K562 (cell line): ENCODE results near the gene GPC3. TPM values are rescaled to one million over a fixed set of nuclear protein-coding genes. Genes with fewer than 3 reads are reported as not detected.

Experiments
- ATAC-seq: fragments of 200-7000 bp; cut with Tn5 transposase; 3 replicates; pipeline ENCODE4 v1.9.1; 2020; ENCODE audit warnings: moderate library complexity
- BruUV-seq: library from RNA; stranded (reverse); fragments of 400-500 nt; replicated peaks from 2 replicates; lab custom pipeline; 2021; lab: Mats Ljungman, UMichigan
- CTCF ChIA-PET: fragments of 300-600 bp; formaldehyde crosslinking; extraction: SDS; loops from one replicate; lab custom pipeline; 2021; ENCODE audit warnings: low intra/inter-chr PET ratio; lab: Yijun Ruan, JAX
- POLR2A ChIA-PET: fragments of 300-600, 350-650 bp; sonication (Branson Sonifier 250); formaldehyde crosslinking; extraction: SDS; loops from one replicate; lab custom pipeline; 2021; ENCODE audit warnings: antibody characterized with exemption, inconsistent platforms; lab: Yijun Ruan, JAX
- DNase-seq, 4 experiments: peaks; one replicate each; pipeline versions ENCODE4 v3.0.0 to v3.0.0-alpha.2; 2011 to 2018; ENCODE audit warnings: low spot score in 3 of 4, mixed read lengths in 3 of 4; ENCODE audit errors: extremely low read depth in 1 of 4
- FAIRE-seq: peaks from 2 replicates; lab custom pipeline; 2011; peaks lifted over from hg19 to GRCh38; lab: Jason Lieb, UNC
- H2AFZ ChIP-seq: 2 replicates; pipeline ENCODE4 v1.6.0; 2011; ENCODE audit warnings: low read depth, low read length, control low read depth, inconsistent platforms
- H3K27ac ChIP-seq: fragments of 200-600 bp; 3 replicates; pipeline ENCODE4 v1.8.0; 2011; ENCODE audit warnings: low read depth, mild to moderate bottlenecking, control low read depth, inconsistent platforms, low read length, moderate library complexity, mixed read lengths; ENCODE audit errors: extremely low read depth
- H3K27me3 ChIP-seq, 2 experiments: fragments of 300-600 bp in 1 of 2; 2 replicates in 1 of 2; 3 replicates in 1 of 2; pipeline versions ENCODE4 v1.6.0 to v1.8.0; 2011; ENCODE audit warnings: inconsistent platforms in 2 of 2, low read length in 2 of 2, mild to moderate bottlenecking in 1 of 2, mixed read lengths in 1 of 2, moderate library complexity in 1 of 2; ENCODE audit not compliant: control insufficient read depth in 2 of 2, insufficient read depth in 2 of 2
- H3K36me3 ChIP-seq: fragments of 300-600 bp; 3 replicates; pipeline ENCODE4 v1.8.0; 2011; ENCODE audit warnings: mild to moderate bottlenecking, low read length, inconsistent platforms; ENCODE audit not compliant: control insufficient read depth, insufficient read depth
- H3K4me1 ChIP-seq, 2 experiments: fragments of 200-600 bp in 1 of 2; replicated peaks in 1 of 2; 2 replicates in 1 of 2; 3 replicates in 1 of 2; pipeline versions ENCODE4 v1.5.1 to v1.8.0; 2011; ENCODE audit warnings: inconsistent platforms in 2 of 2, low read length in 2 of 2, mild to moderate bottlenecking in 1 of 2, mixed read lengths in 1 of 2, moderate library complexity in 1 of 2; ENCODE audit not compliant: control insufficient read depth in 2 of 2, insufficient read depth in 2 of 2
- H3K4me2 ChIP-seq: 2 replicates; pipeline ENCODE4 v1.6.1; 2011; ENCODE audit warnings: low read length, control low read depth, inconsistent platforms, mixed read lengths; ENCODE audit not compliant: insufficient read depth
- H3K4me3 ChIP-seq: fragments of 200-600 bp; sonication (generic), shearing (Covaris generic); 2 replicates; pipeline ENCODE4 v1.5.1; 2016; ENCODE audit warnings: control low read depth, inconsistent platforms
- H3K79me2 ChIP-seq: fragments of 200-600 bp; 3 replicates; pipeline ENCODE4 v1.8.0; 2011; ENCODE audit warnings: low read length, inconsistent platforms; ENCODE audit not compliant: control insufficient read depth, insufficient read depth
- H3K9ac ChIP-seq, 2 experiments: 2 replicates each; pipeline versions ENCODE4 v1.6.0 to v1.6.1; 2011; ENCODE audit warnings: low read depth in 2 of 2, low read length in 2 of 2, control low read depth in 1 of 2, inconsistent platforms in 1 of 2, mild to moderate bottlenecking in 1 of 2, mixed read lengths in 1 of 2; ENCODE audit not compliant: insufficient read depth in 1 of 2
- H3K9me1 ChIP-seq: one replicate; pipeline ENCODE4 v1.6.0; 2011; ENCODE audit warnings: inconsistent platforms, mild to moderate bottlenecking, low read length, moderate library complexity; ENCODE audit not compliant: control insufficient read depth, insufficient read depth
- H3K9me3 ChIP-seq: replicated peaks from 2 replicates; pipeline ENCODE4 v1.5.1; 2011; ENCODE audit warnings: low read depth, low read length, inconsistent platforms; ENCODE audit not compliant: control insufficient read depth, insufficient read depth
- H4K20me1 ChIP-seq: replicated peaks from 2 replicates; pipeline ENCODE4 v1.6.1; 2011; ENCODE audit warnings: low read length, inconsistent platforms, mixed read lengths; ENCODE audit not compliant: control insufficient read depth, insufficient read depth
- DNMT1 ChIP-seq: fragments of 450-650 bp; IDR thresholded peaks from 2 replicates; pipeline ENCODE4 v1.6.1; 2016; ENCODE audit warnings: antibody characterized with exemption, mild to moderate bottlenecking
- ETV6 ChIP-seq, 3 experiments: fragments of 150-350 bp in 1 of 3; sonication (generic) in 1 of 3; formaldehyde crosslinking in 1 of 3; IDR thresholded peaks; 2 replicates each; pipeline versions ENCODE4 v1.6.1 to v1.8.0; 2014 to 2022; ENCODE audit warnings: borderline replicate concordance in 2 of 3, low read depth in 2 of 3, antibody characterized with exemption in 1 of 3, low read length in 1 of 3, mild to moderate bottlenecking in 1 of 3, missing genetic modification reagents in 1 of 3
- ILF3 ChIP-seq: fragments of 450-650 bp; IDR thresholded peaks from 2 replicates; pipeline ENCODE4 v1.6.1; 2018; ENCODE audit warnings: antibody characterized with exemption, mild to moderate bottlenecking, moderate library complexity, borderline replicate concordance
- MLLT1 ChIP-seq, 2 experiments: fragments of 450-650 bp; IDR thresholded peaks; 2 replicates each; pipeline ENCODE4 v1.6.1; 2016
- NR2C1 ChIP-seq, 2 experiments: fragments of 450-650 bp; IDR thresholded peaks; 2 replicates each; pipeline ENCODE4 v1.6.1; 2017; ENCODE audit warnings: mild to moderate bottlenecking in 2 of 2, antibody characterized with exemption in 1 of 2, inconsistent platforms in 1 of 2, missing compliant biosample characterization in 1 of 2, missing genetic modification characterization in 1 of 2
- NR2F6 ChIP-seq: fragments of 450-650 bp; formaldehyde crosslinking; IDR thresholded peaks from 2 replicates; pipeline ENCODE4 v1.4.0; 2020; ENCODE audit warnings: mild to moderate bottlenecking
- PML ChIP-seq: IDR thresholded peaks from 2 replicates; pipeline ENCODE4 v1.6.1; 2012; ENCODE audit warnings: low read length, inconsistent platforms
- POU5F1 ChIP-seq: fragments of 150-350 bp; IDR thresholded peaks from 2 replicates; pipeline ENCODE4 v1.6.1; 2014; ENCODE audit warnings: borderline replicate concordance, low read length, low read depth, mild to moderate bottlenecking; ENCODE audit not compliant: partially characterized antibody
- RBM39 ChIP-seq: fragments of 200-400 bp; formaldehyde crosslinking; optimal IDR thresholded peaks from 2 replicates; pipeline ENCODE3; 2018; ENCODE audit warnings: low read depth, low read length
- SRSF3 ChIP-seq: fragments of 200-400 bp; formaldehyde crosslinking; IDR thresholded peaks from 2 replicates; pipeline ENCODE4 v1.6.1; 2016; ENCODE audit warnings: mild to moderate bottlenecking, low read length, moderate library complexity; ENCODE audit not compliant: insufficient read depth
- ZBTB12 ChIP-seq: fragments of 250-450 bp; sonication (Bioruptor Pico); IDR thresholded peaks from 2 replicates; pipeline ENCODE4 v1.4.0; 2020
- ZBTB17 ChIP-seq: fragments of 450-650 bp; formaldehyde crosslinking; IDR thresholded peaks from 2 replicates; pipeline ENCODE4 v1.4.0; 2020; ENCODE audit warnings: mild to moderate bottlenecking
- WGBS: fragments of 100-300 bp; shearing (Covaris generic); methylation state at CpG from one replicate; pipeline ENCODE4 v1.1.6; 2016; ENCODE audit warnings: low coverage, mixed read lengths; ENCODE audit not compliant: insufficient coverage; ENCODE audit errors: missing lambda C conversion rate; 5-methylcytosine and 5-hydroxymethylcytosine counted together
- in situ Hi-C: fragments of 300-500 bp; cut with MboI; formaldehyde crosslinking; loops from 4 replicates; pipeline ENCODE4 v1.15.0; 2018; ENCODE audit warnings: inconsistent platforms, mixed read lengths
- intact Hi-C: fragments of 100-400 bp; cut with micrococcal nuclease; formaldehyde crosslinking; loops from 2 replicates; pipeline ENCODE4 v1.14.2; 2022
- polyA plus RNA-seq, 8 experiments: library from polyadenylated mRNA; depleted of rRNA in 4 of 8; stranded (reverse) in 5 of 8; unstranded in 3 of 8; fragments of >200 nt; fragmentation: Nextera tagmentation in 2 of 8; fragmentation: Illumina TruSeq in 1 of 8; extraction: Ambion mirVana in 2 of 8; extraction: Trizol in 1 of 8; gene quantifications; 2 replicates each; pipeline versions ENCODE4 v1.2.1 to v1.2.3, GENCODE V29; 2011 to 2014; ENCODE audit warnings: inconsistent platforms in 1 of 8, missing spikeins in 1 of 8
- total RNA-seq, 7 experiments: library from RNA; depleted of rRNA in 6 of 7; stranded (reverse); fragments of >200 nt in 6 of 7; fragmentation: Illumina TruSeq in 2 of 7; extraction: Trizol in 2 of 7; gene quantifications; 2 replicates each; pipeline versions ENCODE4 v1.2.1 to v1.2.3, GENCODE V29; 2011 to 2021; ENCODE audit warnings: low replicate concordance in 1 of 7

GPC3 gene
- total and polyA plus RNA-seq, 9 of the 15 experiments (the other 6 are each of a cell fraction or from before 2014, with no cell fraction given): 0.42 TPM; not detected in 8

GRCh38 chrX:133583825-133584224 is 401.6 kb downstream of the GPC3 start:
- intact Hi-C loops: no loop called here
- WGBS: 0% methylated on average over 2 of the region's 2 CpGs
- no peaks in the 10 kb centered on the region for H3K4me1 ChIP-seq
- DNase-seq: no peak
- no peaks in the 10 kb centered on the region for H3K36me3 ChIP-seq
- TF ChIP-seq MLLT1 (IDR thresholded peaks at IDR 0.05) (no peak), NR2F6 (CRISPR knock-in tag) (no peak)
- H4K20me1 ChIP-seq: no peaks in the 10 kb centered on the region
- ATAC-seq: no peak
- CTCF ChIA-PET: no interaction called here
- in situ Hi-C loops: no loop called here
- H3K9ac ChIP-seq: no peak overlapping the region
- POLR2A ChIA-PET: no interaction called here
- BruUV-seq: no TSS peak
- no peaks in the 10 kb centered on the region for H3K9me3 ChIP-seq
- no peaks in the 10 kb centered on the region for H3K27me3 ChIP-seq
- H3K9me1 ChIP-seq: no peaks in the 10 kb centered on the region
- FAIRE-seq: no peak
- no peak overlapping the region for H2AFZ ChIP-seq
- no peak overlapping the region for H3K4me2 ChIP-seq
- H3K4me3 ChIP-seq: no peak overlapping the region
- H3K79me2 ChIP-seq: no peaks in the 10 kb centered on the region
- H3K27ac ChIP-seq: no peak overlapping the region

GRCh38 chrX:133580625-133581024 is 404.8 kb downstream of the GPC3 start:
- Histone ChIP-seq H3K27me3 (no peaks in the 10 kb centered on the region), H3K4me1 (no peaks in the 10 kb centered on the region), H3K4me3 (no peak overlapping the region), H3K27ac (no peak overlapping the region), H4K20me1 (no peaks in the 10 kb centered on the region), H3K36me3 (no peaks in the 10 kb centered on the region), H3K9me1 (no peaks in the 10 kb centered on the region), H2AFZ (no peak overlapping the region), H3K4me2 (no peak overlapping the region), H3K79me2 (no peaks in the 10 kb centered on the region), H3K9ac (no peak overlapping the region), H3K9me3 (no peaks in the 10 kb centered on the region)
- 0% methylated on average over 3 of the region's 3 CpGs for WGBS
- no peak for TF ChIP-seq ILF3
- no peak for TF ChIP-seq PML
- TF ChIP-seq POU5F1: no peak
- TF ChIP-seq SRSF3: no peak
- no peak for TF ChIP-seq ZBTB12 (CRISPR knock-in tag)
- TF ChIP-seq ZBTB17 (CRISPR knock-in tag): no peak
- no peak for TF ChIP-seq NR2C1 (IDR thresholded peaks at IDR 0.05)
- TF ChIP-seq NR2C1 (tag; IDR thresholded peaks at IDR 0.05): no peak
- TF ChIP-seq ETV6 (IDR thresholded peaks at IDR 0.05; ENCODE audit: borderline replicate concordance in 1 of 2, low read depth in 2 of 2, low read length in 1 of 2): no peak
- no peak for TF ChIP-seq ETV6 (CRISPR knock-in tag; IDR thresholded peaks at IDR 0.05; ENCODE audit: borderline replicate concordance)
- TF ChIP-seq RBM39: no peak
- TF ChIP-seq DNMT1: no peak
- no peak for ATAC-seq
- POLR2A ChIA-PET: no interaction called here
- in situ Hi-C loops (no loop called here), intact Hi-C loops (no loop called here)
- CTCF ChIA-PET: no interaction called here
- no TSS peak for BruUV-seq
- DNase-seq: no peak
- FAIRE-seq: no peak
